ENCODE data around the gene NISCH.

DNA sequence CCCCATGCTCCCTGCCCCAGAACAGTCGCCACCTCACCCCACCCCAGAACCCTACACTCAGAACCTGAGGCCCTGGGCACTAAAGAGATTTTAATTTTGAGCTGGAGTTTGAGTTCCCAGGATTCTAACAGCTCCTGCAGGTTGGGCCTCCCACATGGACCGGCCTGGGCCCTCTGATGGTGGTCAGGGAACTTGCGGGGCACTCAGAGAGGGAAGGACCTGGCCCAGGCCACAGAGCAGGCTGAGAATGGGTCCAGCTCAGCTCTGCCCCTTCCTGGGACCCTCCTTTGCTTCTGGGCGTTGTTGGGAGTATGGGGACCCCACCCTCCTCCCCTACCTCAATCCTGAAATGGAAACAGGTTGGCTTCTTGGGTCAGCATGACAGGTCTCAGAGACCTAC is 9.4 kb upstream of the NISCH start:
- TF ChIP-seq, protein P1, sequence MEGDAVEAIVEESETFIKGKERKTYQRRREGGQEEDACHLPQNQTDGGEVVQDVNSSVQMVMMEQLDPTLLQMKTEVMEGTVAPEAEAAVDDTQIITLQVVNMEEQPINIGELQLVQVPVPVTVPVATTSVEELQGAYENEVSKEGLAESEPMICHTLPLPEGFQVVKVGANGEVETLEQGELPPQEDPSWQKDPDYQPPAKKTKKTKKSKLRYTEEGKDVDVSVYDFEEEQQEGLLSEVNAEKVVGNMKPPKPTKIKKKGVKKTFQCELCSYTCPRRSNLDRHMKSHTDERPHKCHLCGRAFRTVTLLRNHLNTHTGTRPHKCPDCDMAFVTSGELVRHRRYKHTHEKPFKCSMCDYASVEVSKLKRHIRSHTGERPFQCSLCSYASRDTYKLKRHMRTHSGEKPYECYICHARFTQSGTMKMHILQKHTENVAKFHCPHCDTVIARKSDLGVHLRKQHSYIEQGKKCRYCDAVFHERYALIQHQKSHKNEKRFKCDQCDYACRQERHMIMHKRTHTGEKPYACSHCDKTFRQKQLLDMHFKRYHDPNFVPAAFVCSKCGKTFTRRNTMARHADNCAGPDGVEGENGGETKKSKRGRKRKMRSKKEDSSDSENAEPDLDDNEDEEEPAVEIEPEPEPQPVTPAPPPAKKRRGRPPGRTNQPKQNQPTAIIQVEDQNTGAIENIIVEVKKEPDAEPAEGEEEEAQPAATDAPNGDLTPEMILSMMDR (IDR thresholded peaks at IDR 0.05), result no peak
- no peak for TF ChIP-seq POLR2A (IDR thresholded peaks at IDR 0.05)

Measured in testis (tissue), 2 donors.